Measurements from ENCODE around the gene INTS7.

- TF ChIP-seq POLR2A (IDR thresholded peaks at IDR 0.05) (no peak), CTCF (IDR thresholded peaks at IDR 0.05) (no peak), POLR2AphosphoS5 (IDR thresholded peaks at IDR 0.05) (no peak), EP300 (IDR thresholded peaks at IDR 0.05) (no peak)
Measured at GRCh38 chr1:211894312-211894711, 141.0 kb downstream of the INTS7 start.

Measured in suprapubic skin (tissue), 4 donors.